Right lobe of liver (tissue), 4 donors: ENCODE results near the gene PRKCZ.

Experiments
- POLR2A ChIP-seq: fragments of 450-650 bp; IDR thresholded peaks from one replicate; pipeline ENCODE4 v1.6.1; 2017; ENCODE audit warnings: antibody characterized with exemption, mild to moderate bottlenecking
- TF ChIP-seq, protein P1 (sequence below), 4 donors: fragments of 200-600 bp in 3 of 4; fragments of 450-650 bp in 1 of 4; IDR thresholded peaks; one replicate each; pipeline versions ENCODE4 v1.5.1 to v1.8.0; 2016 to 2022; ENCODE audit warnings: antibody characterized with exemption in 4 of 4, mild to moderate bottlenecking in 2 of 4
- donor health status: DM: no; HTN: no; CAD: no.
- donor health status: DM: no; HTN: no; CAD: no.
- donor health status: DM: no; HTN: yes; CAD: no.

- TF ChIP-seq, protein P1, sequence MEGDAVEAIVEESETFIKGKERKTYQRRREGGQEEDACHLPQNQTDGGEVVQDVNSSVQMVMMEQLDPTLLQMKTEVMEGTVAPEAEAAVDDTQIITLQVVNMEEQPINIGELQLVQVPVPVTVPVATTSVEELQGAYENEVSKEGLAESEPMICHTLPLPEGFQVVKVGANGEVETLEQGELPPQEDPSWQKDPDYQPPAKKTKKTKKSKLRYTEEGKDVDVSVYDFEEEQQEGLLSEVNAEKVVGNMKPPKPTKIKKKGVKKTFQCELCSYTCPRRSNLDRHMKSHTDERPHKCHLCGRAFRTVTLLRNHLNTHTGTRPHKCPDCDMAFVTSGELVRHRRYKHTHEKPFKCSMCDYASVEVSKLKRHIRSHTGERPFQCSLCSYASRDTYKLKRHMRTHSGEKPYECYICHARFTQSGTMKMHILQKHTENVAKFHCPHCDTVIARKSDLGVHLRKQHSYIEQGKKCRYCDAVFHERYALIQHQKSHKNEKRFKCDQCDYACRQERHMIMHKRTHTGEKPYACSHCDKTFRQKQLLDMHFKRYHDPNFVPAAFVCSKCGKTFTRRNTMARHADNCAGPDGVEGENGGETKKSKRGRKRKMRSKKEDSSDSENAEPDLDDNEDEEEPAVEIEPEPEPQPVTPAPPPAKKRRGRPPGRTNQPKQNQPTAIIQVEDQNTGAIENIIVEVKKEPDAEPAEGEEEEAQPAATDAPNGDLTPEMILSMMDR (IDR thresholded peaks at IDR 0.05) = no peak
- TF ChIP-seq POLR2A = no peak
Measured at GRCh38 chr1:2080884-2081283, 30.7 kb downstream of the PRKCZ start.
